ENCODE data around the gene A2ML1.
"Not testable (repeated sequence)": the region's sequence is repeated elsewhere in the genome, so short reads cannot be mapped to it uniquely, and the experiment has no call there.

Gene A2ML1

DNA sequence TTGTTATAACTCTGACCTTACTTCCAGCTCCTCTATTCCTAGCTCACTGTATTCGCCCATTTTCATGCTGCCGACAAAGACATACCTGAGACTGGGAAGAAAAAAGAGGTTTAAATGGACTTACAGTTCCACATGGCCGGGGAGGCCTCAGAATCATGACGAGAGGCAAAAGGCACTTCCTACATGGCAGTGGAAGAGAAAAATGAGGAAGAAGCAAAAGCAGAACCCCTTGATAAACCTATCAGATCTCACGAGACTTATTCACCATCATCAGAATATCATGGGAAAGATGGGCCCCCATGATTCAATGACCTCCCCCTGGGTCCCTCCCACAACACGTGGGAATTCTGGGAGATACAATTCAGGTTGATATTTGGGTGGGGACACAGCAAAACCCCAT is 77.4 kb downstream of the A2ML1 start:
- H3K4me3 ChIP-seq (ENCODE audit: low read depth, low read length) = no peak overlapping the region
- no peak for TF ChIP-seq CTCF (IDR thresholded peaks at IDR 0.05)
- no peaks in the 10 kb centered on the region for H3K27me3 ChIP-seq (ENCODE audit: control insufficient read depth, insufficient read depth, low read length)
- no peaks in the 10 kb centered on the region for H3K4me1 ChIP-seq
- no peak overlapping the region for H3K4me2 ChIP-seq (ENCODE audit: low read length)
- no peak overlapping the region for H3K27ac ChIP-seq
- no peaks in the 10 kb centered on the region for H3K79me2 ChIP-seq
- no peaks in the 10 kb centered on the region for H3K36me3 ChIP-seq (ENCODE audit: control insufficient read depth, insufficient read depth, low read length)
- no peak overlapping the region for H2AFZ ChIP-seq
- H3K9me3 ChIP-seq (ENCODE audit: control insufficient read depth, low read length) = no peaks in the 10 kb centered on the region
- no peak overlapping the region for H3K9ac ChIP-seq

DNA sequence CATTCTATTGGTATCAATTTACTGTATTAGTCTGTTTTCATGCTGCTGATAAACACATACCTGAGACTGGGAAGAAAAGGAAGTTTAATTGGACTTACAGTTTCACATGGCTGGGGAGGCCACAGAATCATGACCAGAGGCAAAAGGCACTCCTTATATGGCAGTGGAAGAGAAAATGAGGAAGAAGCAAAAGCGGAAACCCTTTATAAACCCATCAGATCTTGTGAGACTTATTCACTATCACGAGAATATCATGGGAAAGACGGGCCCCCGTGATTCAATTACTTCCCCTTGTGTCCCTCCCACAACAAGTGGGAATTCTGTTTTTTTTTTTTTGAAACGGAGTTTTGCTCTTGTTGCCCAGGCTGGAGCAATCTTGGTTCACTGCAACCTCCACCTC is 80.3 kb downstream of the A2ML1 start:
- H3K79me2 ChIP-seq; H3K4me2 ChIP-seq (ENCODE audit: low read length); H3K9ac ChIP-seq; H3K9me3 ChIP-seq (ENCODE audit: control insufficient read depth, low read length); H3K4me3 ChIP-seq (ENCODE audit: low read depth, low read length); H3K27ac ChIP-seq; H3K4me1 ChIP-seq; H2AFZ ChIP-seq; H3K36me3 ChIP-seq (ENCODE audit: control insufficient read depth, insufficient read depth, low read length); H3K27me3 ChIP-seq (ENCODE audit: control insufficient read depth, insufficient read depth, low read length): not testable (repeated sequence)

- Histone ChIP-seq H3K4me2 (ENCODE audit: low read length) (no peak overlapping the region), H3K4me1 (no peaks in the 10 kb centered on the region), H3K9ac (no peak overlapping the region), H3K27ac (no peak overlapping the region), H3K36me3 (ENCODE audit: control insufficient read depth, insufficient read depth, low read length) (no peaks in the 10 kb centered on the region), H3K9me3 (ENCODE audit: control insufficient read depth, low read length) (no peaks in the 10 kb centered on the region), H3K79me2 (no peaks in the 10 kb centered on the region), H2AFZ (no peak overlapping the region), H3K4me3 (ENCODE audit: low read depth, low read length) (no peak overlapping the region), H3K27me3 (ENCODE audit: control insufficient read depth, insufficient read depth, low read length) (no peaks in the 10 kb centered on the region)
- no peak for TF ChIP-seq CTCF (IDR thresholded peaks at IDR 0.05)
These were observed 81.2 kb downstream of the A2ML1 start for GRCh38 chr12:8903646-8904045.

DNA sequence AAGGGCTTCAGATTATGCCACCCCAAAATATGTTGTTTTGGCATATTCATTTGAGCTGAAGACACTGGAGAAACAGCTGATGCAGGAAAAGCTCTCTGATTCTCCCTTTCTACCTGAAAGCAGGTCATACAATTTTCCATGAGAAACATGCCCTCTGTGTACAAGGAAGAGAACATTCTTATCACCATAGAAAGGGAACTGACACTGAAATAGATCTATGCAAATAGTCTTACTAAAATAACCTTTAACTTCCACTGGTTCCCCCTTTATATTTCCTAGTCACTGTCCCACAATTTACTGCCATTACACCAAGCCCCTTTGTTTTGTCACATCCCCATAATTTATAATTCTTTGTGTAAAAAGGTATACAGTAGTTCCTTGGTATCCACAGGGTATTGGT is 82.2 kb downstream of the A2ML1 start:
- Histone ChIP-seq H3K27me3 (ENCODE audit: control insufficient read depth, insufficient read depth, low read length) (no peaks in the 10 kb centered on the region), H3K36me3 (ENCODE audit: control insufficient read depth, insufficient read depth, low read length) (no peaks in the 10 kb centered on the region), H3K4me1 (no peaks in the 10 kb centered on the region), H3K9ac (no peak overlapping the region), H3K4me2 (ENCODE audit: low read length) (no peak overlapping the region), H3K79me2 (no peaks in the 10 kb centered on the region), H3K9me3 (ENCODE audit: control insufficient read depth, low read length) (no peaks in the 10 kb centered on the region), H3K27ac (no peak overlapping the region), H3K4me3 (ENCODE audit: low read depth, low read length) (no peak overlapping the region), H2AFZ (no peak overlapping the region)
- no peak for TF ChIP-seq CTCF (IDR thresholded peaks at IDR 0.05)

DNA sequence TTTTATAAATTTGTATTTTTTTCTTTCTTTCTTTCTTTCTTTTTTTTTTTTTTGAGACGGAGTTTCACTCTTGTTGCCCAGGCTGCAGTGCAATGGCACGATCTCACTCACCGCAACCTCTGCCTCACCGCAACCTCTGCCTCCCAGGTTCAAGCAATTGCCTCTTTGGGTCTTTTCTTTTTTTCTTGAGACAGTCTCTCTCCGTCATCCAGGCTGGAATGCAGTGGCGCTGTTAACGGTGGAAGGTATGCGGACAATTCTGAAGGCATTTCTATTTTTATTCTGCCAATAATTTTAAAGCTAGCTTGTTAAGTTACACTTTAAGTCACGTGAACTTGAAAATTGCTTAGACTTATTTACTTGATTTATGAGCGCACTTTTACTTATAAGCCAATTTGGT is 83.1 kb downstream of the A2ML1 start:
- no peak for TF ChIP-seq CTCF (IDR thresholded peaks at IDR 0.05)

More for the DNA sequence above, 83.1 kb downstream of the A2ML1 start:
- no peak overlapping the region for H2AFZ ChIP-seq
- no peaks in the 10 kb centered on the region for H3K36me3 ChIP-seq (ENCODE audit: control insufficient read depth, insufficient read depth, low read length)
- H3K4me1 ChIP-seq = no peaks in the 10 kb centered on the region
- no peak overlapping the region for H3K4me3 ChIP-seq (ENCODE audit: low read depth, low read length)
- no peak overlapping the region for H3K27ac ChIP-seq
- no peak overlapping the region for H3K4me2 ChIP-seq (ENCODE audit: low read length)
- no peaks in the 10 kb centered on the region for H3K79me2 ChIP-seq
- no peak overlapping the region for H3K9ac ChIP-seq
- H3K27me3 ChIP-seq (ENCODE audit: control insufficient read depth, insufficient read depth, low read length) = no peaks in the 10 kb centered on the region
- H3K9me3 ChIP-seq (ENCODE audit: control insufficient read depth, low read length) = no peaks in the 10 kb centered on the region
